Prostate gland (tissue), 2 donors: ENCODE measurements around the gene ZMAT2.
"Not testable (repeated sequence)": the region's sequence is repeated elsewhere in the genome, so short reads cannot be mapped to it uniquely, and the experiment has no call there.

ENCODE experiments used
- POLR2A ChIP-seq: fragments of 450-650 bp; IDR thresholded peaks from one replicate; pipeline ENCODE4 v1.6.1; 2016; ENCODE audit warnings: antibody characterized with exemption, mild to moderate bottlenecking
- POLR2AphosphoS5 ChIP-seq: sonication (generic); formaldehyde crosslinking; IDR thresholded peaks from one replicate; pipeline ENCODE4 v1.6.1; 2017; ENCODE audit warnings: antibody characterized with exemption
- TF ChIP-seq, protein P1 (sequence below), 4 experiments: fragments of 200-600 bp in 2 of 4; fragments of 450-650 bp in 2 of 4; sonication (generic) in 2 of 4; IDR thresholded peaks; 1 replicate in 3 of 4; 2 replicates in 1 of 4; pipeline ENCODE4 v1.5.1; 2016 to 2019; ENCODE audit warnings: antibody characterized with exemption in 4 of 4, mild to moderate bottlenecking in 2 of 4, moderate library complexity in 2 of 4

DNA sequence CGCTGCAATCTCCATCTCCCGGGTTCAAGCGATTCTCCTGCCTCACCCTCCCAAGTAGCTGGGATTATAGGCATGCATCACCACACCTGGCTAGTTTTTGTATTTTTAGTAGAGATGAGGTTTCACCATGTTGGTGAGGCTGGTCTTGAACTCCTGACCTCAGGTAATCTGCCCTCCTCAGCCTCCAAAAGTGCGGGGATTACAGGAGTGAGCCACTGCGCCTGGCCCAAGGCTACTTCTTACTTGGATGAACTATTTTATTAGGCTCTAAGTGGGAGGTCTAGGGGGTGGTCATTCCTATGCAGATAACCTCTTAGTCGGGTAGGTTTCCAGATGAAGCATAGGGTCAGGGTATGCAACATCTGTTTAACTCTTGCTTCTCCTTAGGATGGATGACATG is 39.9 kb upstream of the ZMAT2 start:
- TF ChIP-seq, protein P1, sequence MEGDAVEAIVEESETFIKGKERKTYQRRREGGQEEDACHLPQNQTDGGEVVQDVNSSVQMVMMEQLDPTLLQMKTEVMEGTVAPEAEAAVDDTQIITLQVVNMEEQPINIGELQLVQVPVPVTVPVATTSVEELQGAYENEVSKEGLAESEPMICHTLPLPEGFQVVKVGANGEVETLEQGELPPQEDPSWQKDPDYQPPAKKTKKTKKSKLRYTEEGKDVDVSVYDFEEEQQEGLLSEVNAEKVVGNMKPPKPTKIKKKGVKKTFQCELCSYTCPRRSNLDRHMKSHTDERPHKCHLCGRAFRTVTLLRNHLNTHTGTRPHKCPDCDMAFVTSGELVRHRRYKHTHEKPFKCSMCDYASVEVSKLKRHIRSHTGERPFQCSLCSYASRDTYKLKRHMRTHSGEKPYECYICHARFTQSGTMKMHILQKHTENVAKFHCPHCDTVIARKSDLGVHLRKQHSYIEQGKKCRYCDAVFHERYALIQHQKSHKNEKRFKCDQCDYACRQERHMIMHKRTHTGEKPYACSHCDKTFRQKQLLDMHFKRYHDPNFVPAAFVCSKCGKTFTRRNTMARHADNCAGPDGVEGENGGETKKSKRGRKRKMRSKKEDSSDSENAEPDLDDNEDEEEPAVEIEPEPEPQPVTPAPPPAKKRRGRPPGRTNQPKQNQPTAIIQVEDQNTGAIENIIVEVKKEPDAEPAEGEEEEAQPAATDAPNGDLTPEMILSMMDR (IDR thresholded peaks at IDR 0.05): not testable (repeated sequence)
- TF ChIP-seq POLR2A, POLR2AphosphoS5: not testable (repeated sequence)
